IMR-90 (cell line): Measurements from ENCODE around the gene ZDHHC11B. TPM values are rescaled to one million over a fixed set of nuclear protein-coding genes. Genes with fewer than 3 reads are reported as not detected.
A peak's percentile ranks its signal among the peaks of the same experiment; 100 is the strongest.
"Not testable (repeated sequence)": the region's sequence is repeated elsewhere in the genome, so short reads cannot be mapped to it uniquely, and the experiment has no call there.

Experiments used
- ATAC-seq: fragments of 200-7000 bp; cut with Tn5 transposase; 2 replicates; pipeline ENCODE4 v1.9.1; 2020; ENCODE audit warnings: low read depth, mild to moderate bottlenecking, moderate library complexity
- BruUV-seq: library from RNA; stranded (reverse); fragments of 400-500 nt; replicated peaks from 2 replicates; lab custom pipeline; 2021; lab: Mats Ljungman, UMichigan
- CTCF ChIA-PET: fragments of 300-600 bp; formaldehyde crosslinking; extraction: SDS; loops from one replicate; lab custom pipeline; 2021; ENCODE audit warnings: antibody characterized with exemption; lab: Yijun Ruan, JAX
- POLR2A ChIA-PET: fragments of 300-600 bp; sonication (Branson Sonifier 250); formaldehyde crosslinking; loops from one replicate; lab custom pipeline; 2022; ENCODE audit warnings: antibody characterized with exemption; ENCODE audit not compliant: unreplicated experiment; lab: Charles Lee
- DNase-seq: peaks from one replicate; pipeline ENCODE4 v3.0.0; 2013
- H2AFZ ChIP-seq: replicated peaks from 2 replicates; pipeline ENCODE3; 2013; ENCODE audit warnings: low read length, mild to moderate bottlenecking; ENCODE audit not compliant: poor library complexity
- H2AK5ac ChIP-seq: 2 replicates; pipeline ENCODE4 v1.6.1; 2013; ENCODE audit warnings: low read depth, low read length, inconsistent platforms
- H2AK9ac ChIP-seq: replicated peaks from 2 replicates; pipeline ENCODE3; 2013; ENCODE audit warnings: mild to moderate bottlenecking, low read depth, low read length, moderate library complexity; ENCODE audit not compliant: poor library complexity
- H2BK120ac ChIP-seq: 2 replicates; pipeline ENCODE4 v1.6.1; 2013; ENCODE audit warnings: low read depth, low read length, inconsistent platforms
- H2BK15ac ChIP-seq: 3 replicates; pipeline ENCODE4 v1.6.1; 2013; ENCODE audit warnings: low read depth, low read length, inconsistent platforms
- H2BK20ac ChIP-seq: 2 replicates; pipeline ENCODE4 v1.6.1; 2013; ENCODE audit warnings: low read depth, mild to moderate bottlenecking, inconsistent platforms, low read length, moderate library complexity
- H2BK5ac ChIP-seq: 2 replicates; pipeline ENCODE4 v1.6.1; 2013; ENCODE audit warnings: mild to moderate bottlenecking, low read depth, low read length, inconsistent platforms; ENCODE audit not compliant: poor library complexity, severe bottlenecking
- H3K14ac ChIP-seq: replicated peaks from 2 replicates; pipeline ENCODE4 v1.6.1; 2013; ENCODE audit warnings: low read depth, low read length, inconsistent platforms
- H3K18ac ChIP-seq: 2 replicates; pipeline ENCODE4 v1.6.1; 2013; ENCODE audit warnings: low read depth, low read length, control low read depth
- H3K23ac ChIP-seq: 2 replicates; pipeline ENCODE4 v1.6.1; 2013; ENCODE audit warnings: low read depth, low read length, inconsistent platforms
- H3K27ac ChIP-seq: 2 replicates; pipeline ENCODE4 v1.5.1; 2013; ENCODE audit warnings: mild to moderate bottlenecking, control low read depth, low read length; ENCODE audit not compliant: insufficient read depth
- H3K27me3 ChIP-seq: 2 replicates; pipeline ENCODE4 v1.6.1; 2013; ENCODE audit warnings: low read length; ENCODE audit not compliant: control insufficient read depth, insufficient read depth
- H3K36me3 ChIP-seq: 2 replicates; pipeline ENCODE4 v1.6.1; 2013; ENCODE audit warnings: low read length, mixed read lengths; ENCODE audit not compliant: control insufficient read depth, insufficient read depth
- H3K4ac ChIP-seq: 2 replicates; pipeline ENCODE4 v1.6.1; 2013; ENCODE audit warnings: low read depth, low read length, inconsistent platforms
- H3K4me1 ChIP-seq: 2 replicates; pipeline ENCODE4 v1.6.1; 2013; ENCODE audit warnings: low read length, mixed read lengths; ENCODE audit not compliant: control insufficient read depth, insufficient read depth
- H3K4me2 ChIP-seq: 2 replicates; pipeline ENCODE4 v1.6.1; 2013; ENCODE audit warnings: low read depth, mild to moderate bottlenecking, control low read depth, low read length, moderate library complexity
- H3K4me3 ChIP-seq: 2 replicates; pipeline ENCODE4 v1.5.1; 2013; ENCODE audit warnings: low read depth, mild to moderate bottlenecking, control low read depth, low read length, moderate library complexity; ENCODE audit not compliant: insufficient read depth
- H3K56ac ChIP-seq: 2 replicates; pipeline ENCODE4 v1.6.1; 2013; ENCODE audit warnings: low read length, inconsistent platforms; ENCODE audit not compliant: insufficient read depth; ENCODE audit errors: extremely low read depth
- H3K79me1 ChIP-seq, 2 experiments: 2 replicates each; pipeline ENCODE4 v1.6.1; 2013; ENCODE audit warnings: low read length in 2 of 2, inconsistent platforms in 1 of 2, low read depth in 1 of 2
- H3K9ac ChIP-seq: 2 replicates; pipeline ENCODE4 v1.6.1; 2013; ENCODE audit warnings: low read depth, low read length, control low read depth
- H3K9me1 ChIP-seq: 2 replicates; pipeline ENCODE4 v1.6.1; 2013; ENCODE audit warnings: low read length, inconsistent platforms; ENCODE audit not compliant: insufficient read depth
- H3K9me3 ChIP-seq: 2 replicates; pipeline ENCODE4 v1.6.1; 2013; ENCODE audit warnings: low read length; ENCODE audit not compliant: control insufficient read depth, insufficient read depth
- H4K20me1 ChIP-seq: 2 replicates; pipeline ENCODE4 v1.6.1; 2013; ENCODE audit warnings: low read length, inconsistent platforms; ENCODE audit not compliant: insufficient read depth
- H4K5ac ChIP-seq: 2 replicates; pipeline ENCODE4 v1.6.1; 2013; ENCODE audit warnings: mild to moderate bottlenecking, low read depth, low read length, control low read depth
- H4K8ac ChIP-seq, 2 experiments: 2 replicates each; pipeline ENCODE4 v1.6.1; 2013; ENCODE audit warnings: low read depth in 2 of 2, low read length in 2 of 2, control low read depth in 1 of 2, inconsistent platforms in 1 of 2
- H4K91ac ChIP-seq: 2 replicates; pipeline ENCODE4 v1.6.1; 2013; ENCODE audit warnings: low read depth, low read length, inconsistent platforms; ENCODE audit not compliant: insufficient read depth
- WGBS, 2 experiments: methylation state at CpG; one replicate each; pipeline versions ENCODE4 v1.1.5 to v1.1.7; 2013; ENCODE audit warnings: missing lambda C conversion rate in 2 of 2; ENCODE audit not compliant: insufficient read length in 1 of 2; ENCODE audit errors: extremely low coverage in 2 of 2; 5-methylcytosine and 5-hydroxymethylcytosine counted together
- dilution Hi-C: fragments of 300-500 bp; cut with HindIII; formaldehyde crosslinking; loops from one replicate; pipeline ENCODE4 v1.14.3; 2018; ENCODE audit warnings: low sequenced_read_pairs; ENCODE audit not compliant: unreplicated experiment
- in situ Hi-C: fragments of 300-500 bp; cut with MboI; formaldehyde crosslinking; loops from 3 replicates; pipeline ENCODE4 v1.14.3; 2019; ENCODE audit warnings: low sequenced_read_pairs, inconsistent platforms, mixed read lengths
- intact Hi-C: fragments of 100-400 bp; cut with micrococcal nuclease; formaldehyde crosslinking; loops from 2 replicates; pipeline ENCODE4 v1.10.0; 2022
- polyA plus RNA-seq, 3 experiments: library from polyadenylated mRNA; depleted of rRNA; stranded (reverse); fragments of >200 nt; gene quantifications; 2 replicates each; pipeline ENCODE4 v1.2.3, GENCODE V29; 2012; ENCODE audit warnings: low replicate concordance in 1 of 3
- total RNA-seq: library from RNA; depleted of rRNA; stranded (reverse); fragments of >200 nt; gene quantifications from 2 replicates; pipeline ENCODE4 v1.2.3, GENCODE V29; 2012

ZDHHC11B gene
- total and polyA plus RNA-seq, 2 of the 4 experiments (the other 2 are of a cell fraction): 0.12 TPM; not detected in 1

DNA sequence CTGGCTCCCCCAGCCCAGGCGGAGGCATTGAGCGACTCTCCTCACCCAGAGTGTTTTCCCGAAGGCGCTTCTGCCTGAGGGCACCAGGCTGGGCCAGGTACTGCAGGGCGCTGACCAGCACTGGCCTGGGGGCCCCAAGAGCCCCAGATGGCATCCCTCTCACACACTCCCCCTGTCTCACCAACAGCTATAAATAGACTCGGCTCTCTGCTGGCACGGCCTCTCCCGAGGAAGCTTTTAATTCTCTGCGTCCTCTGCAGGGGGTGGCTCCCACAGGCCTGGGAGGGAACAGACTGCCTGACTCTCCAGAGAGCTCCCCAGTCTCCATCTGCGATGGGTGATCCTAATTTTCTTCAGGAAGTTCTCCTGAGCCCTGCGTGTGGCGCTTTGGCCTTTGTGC, 94.2 kb downstream of the ZDHHC11B start:
- H3K18ac ChIP-seq, H2BK15ac ChIP-seq, H3K36me3 ChIP-seq, H3K4me3 ChIP-seq, H2AK5ac ChIP-seq, H3K9me1 ChIP-seq, H3K23ac ChIP-seq, BruUV-seq, H3K4me2 ChIP-seq, POLR2A ChIA-PET, H3K4ac ChIP-seq, intact Hi-C loops, H4K91ac ChIP-seq, H3K9ac ChIP-seq, H3K9me3 ChIP-seq, H2BK120ac ChIP-seq, H4K20me1 ChIP-seq, H2BK20ac ChIP-seq, CTCF ChIA-PET, in situ Hi-C loops, dilution Hi-C loops, H3K4me1 ChIP-seq, DNase-seq, H3K56ac ChIP-seq, H3K27ac ChIP-seq, H3K14ac ChIP-seq, H3K79me1 ChIP-seq, H4K5ac ChIP-seq, H4K8ac ChIP-seq, H2AFZ ChIP-seq, H2BK5ac ChIP-seq, H2AK9ac ChIP-seq: not testable (repeated sequence)
- peaks cover 12% of the 10 kb centered on the region for H3K27me3 ChIP-seq
- no CpG with 5 or more reads among the region's 12 CpGs for WGBS, 2 experiments
- ATAC-seq: peak; percentile 3

DNA sequence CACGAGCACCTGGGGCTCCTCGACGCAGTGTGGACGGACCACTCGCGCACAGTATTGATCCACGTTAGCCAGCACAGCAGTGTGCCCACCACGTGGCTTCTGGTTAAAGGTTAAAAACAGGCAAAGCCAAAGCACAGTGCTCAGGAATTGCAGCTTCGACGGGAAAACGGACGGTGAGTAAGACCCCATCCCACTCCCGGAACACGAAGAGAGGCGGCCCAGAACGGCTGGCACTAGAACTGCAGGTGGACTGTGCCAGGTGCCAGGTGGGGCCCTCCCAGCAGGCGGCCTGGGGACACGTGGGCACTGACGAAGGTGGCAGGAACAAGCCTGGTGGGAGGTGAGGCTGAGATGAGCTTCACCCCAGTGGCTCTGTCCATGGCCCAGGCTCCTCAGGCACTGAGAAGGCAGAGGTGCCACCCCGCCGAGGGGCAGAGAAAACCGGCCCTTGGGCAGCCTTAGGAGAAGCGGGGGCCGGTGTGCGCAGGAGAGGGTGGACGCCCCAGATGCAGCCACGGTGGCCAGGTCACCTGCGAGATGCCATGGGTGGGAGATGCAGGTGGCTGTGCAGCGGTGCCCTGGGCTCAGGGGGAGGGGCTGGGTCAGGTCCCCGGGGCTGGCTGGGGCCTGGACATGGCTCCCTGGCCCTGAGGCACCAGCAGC, 96.0 kb downstream of the ZDHHC11B start:
- CTCF ChIA-PET, ATAC-seq: not testable (repeated sequence)
- in situ Hi-C loops: loop anchor here (10.0 kb wide), 1 partner anchor 86 kb away; no protein-coding TSS in a partner anchor

More for the DNA sequence above, 96.0 kb downstream of the ZDHHC11B start:
- WGBS, 2 experiments: 82% methylated on average over 10 of the region's 30 CpGs; no CpG with 5 or more reads in 1 of the 2 experiments
- H3K27me3 ChIP-seq, dilution Hi-C loops, H3K9ac ChIP-seq, H2BK5ac ChIP-seq, H4K20me1 ChIP-seq, H3K56ac ChIP-seq, intact Hi-C loops, POLR2A ChIA-PET, H2BK120ac ChIP-seq, H2BK20ac ChIP-seq, H4K8ac ChIP-seq, H3K14ac ChIP-seq, H3K79me1 ChIP-seq, H3K9me1 ChIP-seq, H4K5ac ChIP-seq, DNase-seq, H3K4me3 ChIP-seq, H3K4ac ChIP-seq, H3K27ac ChIP-seq, H2AK5ac ChIP-seq, H3K4me1 ChIP-seq, H3K18ac ChIP-seq, H3K23ac ChIP-seq, BruUV-seq, H3K9me3 ChIP-seq, H3K36me3 ChIP-seq, H2AK9ac ChIP-seq, H4K91ac ChIP-seq, H2BK15ac ChIP-seq, H2AFZ ChIP-seq, H3K4me2 ChIP-seq: not testable (repeated sequence)
